GM12875 (cell line): ENCODE results near the gene PKP4.

ENCODE experiments used
- H3K4me3 ChIP-seq: one replicate; pipeline ENCODE4 v1.5.1; 2011; ENCODE audit warnings: low read depth, low read length, control low read depth
- CTCF ChIP-seq: IDR thresholded peaks from 2 replicates; pipeline ENCODE4 v1.5.1; 2011; ENCODE audit warnings: low read depth, mild to moderate bottlenecking, control low read depth, inconsistent platforms, low read length, moderate library complexity, borderline replicate concordance; ENCODE audit not compliant: insufficient read depth

The PKP4 gene

GRCh38 chr2:158519481-158519880 is 62.7 kb downstream of the PKP4 start:
- TF ChIP-seq CTCF = no peak
- H3K4me3 ChIP-seq = no peak overlapping the region

- no peak for TF ChIP-seq CTCF
- H3K4me3 ChIP-seq = no peak overlapping the region
Observed at GRCh38 chr2:158529379-158530259, 72.9 kb downstream of the PKP4 start.

GRCh38 chr2:158530829-158531228 is 74.1 kb downstream of the PKP4 start:
- TF ChIP-seq CTCF = no peak

GRCh38 chr2:158533009-158533408 is 76.3 kb downstream of the PKP4 start:
- TF ChIP-seq CTCF = no peak
- H3K4me3 ChIP-seq = no peak overlapping the region

More at GRCh38 chr2:158530829-158531228, 74.1 kb downstream of the PKP4 start:
- H3K4me3 ChIP-seq = no peak overlapping the region

GRCh38 chr2:158539176-158540005 is 82.6 kb downstream of the PKP4 start:
- no peak overlapping the region for H3K4me3 ChIP-seq
- no peak for TF ChIP-seq CTCF

GRCh38 chr2:158542577-158542976 is 85.8 kb downstream of the PKP4 start:
- TF ChIP-seq CTCF = no peak
- H3K4me3 ChIP-seq = no peak overlapping the region
